HG02981 (cell line): Measurements from ENCODE around the gene ICE1.
A peak's percentile ranks its signal among the peaks of the same experiment; 100 is the strongest.
"Not testable (repeated sequence)": the region's sequence is repeated elsewhere in the genome, so short reads cannot be mapped to it uniquely, and the experiment has no call there.

Experiments used
- ATAC-seq: cut with Tn5 transposase; IDR thresholded peaks from one replicate; pipeline ENCODE4 v1.9.1; 2021; ENCODE audit warnings: mild to moderate bottlenecking, moderate library complexity; ENCODE audit not compliant: unreplicated experiment

The ICE1 gene

GRCh38 chr5:5403741-5404140 lies 18.7 kb upstream of the ICE1 start:
- no peak for ATAC-seq

DNA sequence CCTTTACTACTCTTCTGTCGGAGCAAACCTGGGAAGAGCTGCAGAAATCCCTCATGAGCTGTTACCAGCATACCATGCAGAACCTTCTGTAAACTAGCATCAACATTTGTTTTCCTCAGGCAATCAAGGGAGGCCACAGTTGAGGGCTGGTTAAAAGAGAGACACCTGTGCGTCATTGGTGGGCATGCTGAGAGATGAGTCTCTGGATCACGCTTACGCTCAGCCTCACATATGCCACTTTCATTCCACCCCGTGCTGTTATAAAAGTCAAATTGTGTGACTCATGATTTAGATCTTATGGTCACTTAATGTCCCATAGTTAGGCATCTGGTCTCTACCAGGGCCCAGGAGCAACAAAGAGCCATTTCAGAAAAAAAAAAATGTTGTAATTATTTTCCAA lies 18.1 kb upstream of the ICE1 start:
- ATAC-seq = no peak

- ATAC-seq = no peak
Measured at GRCh38 chr5:5405441-5405840, 17.0 kb upstream of the ICE1 start.

DNA sequence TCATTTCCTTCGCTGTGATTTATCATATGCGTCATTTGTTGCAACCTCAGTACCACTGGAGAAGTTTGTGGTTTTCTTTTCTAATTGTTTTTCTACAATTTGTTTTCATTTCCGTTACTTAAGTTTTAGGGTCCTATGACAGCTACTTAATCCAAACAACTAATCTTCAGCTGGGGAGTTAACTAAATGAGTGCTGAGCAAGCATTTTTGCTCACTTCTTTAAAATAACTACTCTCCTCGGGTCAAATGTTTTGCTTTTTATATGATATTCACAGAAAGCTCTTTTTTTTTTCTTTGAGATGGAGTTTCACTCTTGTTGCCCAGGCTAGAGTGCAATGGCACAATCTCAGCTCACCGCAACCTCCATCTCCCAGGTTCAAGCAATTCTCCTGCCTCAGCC lies 14.6 kb upstream of the ICE1 start:
- no peak for ATAC-seq

DNA sequence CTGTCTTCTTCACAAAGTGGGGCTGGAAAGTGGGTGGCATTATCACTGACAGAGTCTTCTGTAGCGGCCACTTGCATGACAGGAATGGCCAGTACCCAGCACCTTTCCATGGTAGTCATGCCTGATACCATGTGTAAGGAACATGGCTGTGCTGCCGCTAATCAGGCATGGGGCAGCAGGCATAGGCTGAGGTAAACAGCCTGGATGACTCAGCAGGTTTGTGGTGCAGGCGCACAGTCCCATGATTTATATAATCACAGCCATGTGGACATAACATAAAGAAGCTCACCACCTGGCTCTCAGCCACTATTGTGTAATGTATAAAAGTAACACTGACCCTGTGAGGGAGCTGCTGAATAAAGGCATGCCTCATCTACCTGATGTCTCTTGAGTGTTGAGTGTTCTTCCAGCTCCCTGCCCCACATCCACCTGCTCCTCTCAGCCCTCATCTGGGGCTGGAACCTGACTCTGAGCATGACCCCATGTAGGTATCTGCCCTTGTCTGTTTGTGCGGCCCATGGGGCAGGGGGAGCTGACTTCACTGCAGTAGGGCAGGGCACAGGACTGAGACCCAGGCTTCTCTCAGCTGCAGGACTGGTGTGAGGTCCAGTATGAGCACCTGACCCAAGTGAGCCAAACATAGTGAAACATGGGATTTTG lies 13.2 kb upstream of the ICE1 start:
- no peak for ATAC-seq

DNA sequence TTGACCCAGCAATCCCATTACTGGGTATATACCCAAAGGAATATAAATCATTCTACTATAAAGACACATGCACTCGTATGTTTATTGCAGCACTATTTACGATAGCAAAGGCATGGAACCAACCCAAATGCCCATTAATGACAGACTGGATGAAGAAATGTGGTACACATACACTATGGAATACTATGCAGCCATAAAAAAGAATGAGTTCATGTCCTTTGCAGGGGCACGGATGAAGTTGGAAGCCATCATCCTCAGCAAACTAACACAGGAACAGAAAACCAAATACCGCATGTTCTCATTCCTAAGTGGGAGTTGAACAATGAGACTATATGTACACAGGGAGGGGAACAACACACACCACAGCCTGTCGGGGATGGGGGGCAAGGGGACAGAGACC lies 8.6 kb upstream of the ICE1 start:
- not testable (repeated sequence) for ATAC-seq

DNA sequence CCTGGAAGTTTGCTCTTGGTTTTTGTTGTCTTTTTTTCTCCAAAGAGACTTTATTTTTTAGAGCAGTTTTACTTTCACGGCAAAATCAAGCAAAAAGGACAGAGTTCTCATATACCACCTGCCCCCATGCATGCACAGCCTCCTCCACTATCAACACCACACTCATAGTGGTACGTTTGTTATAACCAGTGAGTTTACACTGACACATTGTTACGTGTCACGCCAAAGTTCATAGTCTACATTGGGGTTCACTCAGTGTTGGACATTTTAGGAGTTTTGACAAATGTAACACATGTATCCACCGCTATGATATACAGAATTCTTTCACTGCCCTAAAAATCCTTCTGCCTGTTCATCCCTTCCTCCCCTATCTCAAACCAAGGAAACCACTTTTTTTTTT lies 7.5 kb upstream of the ICE1 start:
- no peak for ATAC-seq

GRCh38 chr5:5416733-5417132 lies 5.7 kb upstream of the ICE1 start:
- no peak for ATAC-seq

GRCh38 chr5:5418006-5418405 lies 4.5 kb upstream of the ICE1 start:
- no peak for ATAC-seq

- ATAC-seq = no peak
Measured at GRCh38 chr5:5418764-5419163, 3.7 kb upstream of the ICE1 start.

- no peak for ATAC-seq
Measured at GRCh38 chr5:5419291-5420210, 2.9 kb upstream of the ICE1 start.

DNA sequence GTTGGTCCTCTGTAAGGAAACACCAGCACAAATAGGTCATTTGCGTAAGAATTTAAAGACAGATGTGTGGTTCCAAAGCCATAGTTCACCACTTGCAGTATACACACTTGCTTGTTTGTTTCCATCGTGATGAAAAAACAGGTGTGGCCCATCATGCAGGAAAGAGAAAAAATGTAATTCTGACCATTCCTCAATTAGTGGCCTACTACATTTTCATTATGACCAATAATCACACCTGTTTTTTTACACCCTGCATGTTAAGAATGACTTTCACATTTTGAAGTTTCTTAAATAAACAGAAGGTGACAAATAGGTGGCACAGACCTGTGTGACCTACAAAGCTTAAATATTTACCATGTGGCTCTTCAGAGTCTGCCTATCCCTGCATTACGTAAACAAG lies 2.2 kb upstream of the ICE1 start:
- ATAC-seq = no peak

DNA sequence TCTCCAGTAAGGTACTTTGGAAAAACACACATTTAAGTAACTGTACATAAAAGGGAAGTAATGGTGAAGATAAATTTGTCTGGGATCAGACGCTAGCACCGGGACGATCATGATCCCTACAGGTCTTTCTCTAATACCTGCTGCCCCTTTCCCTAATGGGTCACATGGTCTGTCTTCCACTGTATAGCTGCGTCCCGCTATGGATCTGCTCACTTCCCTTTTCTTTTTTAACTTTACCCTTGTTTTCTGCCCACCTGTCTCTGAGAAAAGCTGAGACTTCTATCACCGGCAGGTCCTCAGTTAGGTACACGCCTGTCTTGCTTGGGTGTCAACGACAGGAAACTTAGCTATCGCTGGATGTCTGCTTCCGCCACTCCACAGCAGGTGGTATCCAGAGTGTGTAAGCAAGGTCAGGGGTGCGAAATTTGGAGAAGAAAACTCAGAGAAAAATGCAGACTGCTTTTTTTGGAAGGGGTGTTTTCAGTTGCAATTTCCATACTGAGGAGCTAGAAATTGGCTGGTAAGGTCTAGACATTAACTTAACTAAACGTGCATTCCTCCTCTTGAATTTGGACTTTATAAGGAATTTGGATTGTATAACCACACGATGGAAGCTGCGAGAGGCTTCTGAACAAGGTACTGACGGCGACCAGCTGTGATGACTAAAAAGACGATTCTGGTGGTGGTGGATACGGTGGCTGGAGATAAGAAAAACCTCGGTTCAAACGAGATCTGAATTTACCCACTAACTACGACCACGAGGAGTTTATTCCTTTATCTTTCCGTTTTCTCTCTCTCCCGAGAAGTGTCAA lies 1.1 kb upstream of the ICE1 start:
- ATAC-seq = peak; percentile 18

- peak; percentile 14 for ATAC-seq
Measured at GRCh38 chr5:5422819-5423515, 490 bp downstream of the ICE1 start.

DNA sequence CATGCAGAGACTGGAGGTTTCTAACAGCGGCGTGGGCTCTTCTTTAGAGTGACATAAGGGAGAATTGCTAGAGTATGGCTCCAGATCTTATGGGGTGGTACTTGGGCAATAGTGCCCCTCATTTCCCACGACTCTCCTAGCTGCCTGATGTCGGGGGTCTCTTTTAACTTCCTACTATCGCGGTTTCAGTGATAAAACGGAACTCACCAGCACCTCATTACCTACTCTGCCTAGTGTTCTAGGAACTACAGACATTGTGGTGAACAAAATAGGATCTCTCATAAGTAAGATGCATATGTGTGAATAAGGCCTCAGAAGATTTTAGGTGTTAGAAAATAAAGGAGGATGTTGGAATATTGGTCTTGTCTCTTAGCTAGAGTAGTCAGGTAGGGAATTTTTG lies 1.1 kb downstream of the ICE1 start:
- ATAC-seq = no peak

GRCh38 chr5:5424736-5425135 lies 2.3 kb downstream of the ICE1 start:
- no peak for ATAC-seq

GRCh38 chr5:5430136-5430535 lies 7.7 kb downstream of the ICE1 start:
- ATAC-seq = no peak

DNA sequence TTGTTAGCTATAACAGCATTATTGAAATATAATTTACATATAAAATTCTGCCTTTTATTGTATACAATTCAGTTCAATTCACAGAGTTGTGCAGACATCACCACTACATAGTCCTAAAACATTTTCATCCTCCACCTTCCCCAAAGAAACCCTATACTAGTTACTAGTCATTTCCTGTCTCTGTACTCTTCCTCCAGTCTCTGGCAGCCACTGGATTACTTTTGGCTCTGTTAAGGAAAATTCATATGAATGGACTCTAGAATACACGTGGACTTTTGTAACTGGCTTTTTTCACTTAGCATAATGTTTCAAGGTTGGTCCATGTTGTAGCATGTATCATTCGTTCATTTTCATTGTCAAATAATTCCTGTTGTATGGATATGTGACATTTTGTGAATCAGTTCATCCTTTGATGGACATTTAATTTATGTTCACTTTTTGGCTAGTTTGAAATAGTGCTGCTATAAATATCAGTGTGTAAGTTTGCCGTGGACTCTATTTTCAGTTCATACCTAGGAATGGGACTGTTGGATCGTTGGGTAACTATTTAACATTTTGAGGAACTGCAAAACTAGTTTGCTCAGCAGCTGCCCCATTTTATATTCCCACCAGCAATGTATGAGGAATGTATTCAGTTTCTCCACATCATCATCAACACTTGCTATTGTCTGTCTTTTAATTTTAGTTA lies 9.7 kb downstream of the ICE1 start:
- ATAC-seq = no peak

DNA sequence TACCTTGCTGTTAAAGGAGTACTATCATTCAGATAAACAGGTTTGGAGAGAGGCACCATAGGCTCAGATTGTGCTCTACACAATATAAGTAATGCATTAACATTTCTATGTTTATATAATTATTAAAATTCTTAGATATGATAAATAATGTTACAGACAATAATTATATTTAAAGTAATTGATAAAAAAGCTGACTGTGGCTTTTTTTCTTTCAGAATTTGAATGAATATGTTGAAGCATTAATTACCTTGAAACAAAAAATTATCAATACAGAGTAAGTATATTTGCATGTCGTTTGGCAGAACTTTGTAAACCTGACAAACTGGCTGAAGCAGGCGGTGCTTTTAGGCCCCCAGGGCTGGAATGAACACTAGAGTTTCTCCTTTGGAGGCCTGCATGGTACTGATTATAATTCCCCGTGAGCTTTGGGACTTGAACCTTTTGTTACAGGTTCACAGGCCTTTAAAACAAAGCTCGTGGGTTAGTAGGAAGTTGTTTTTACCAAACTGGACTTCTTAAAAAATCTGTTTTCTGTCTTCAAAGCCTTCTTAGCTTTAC lies 13.8 kb downstream of the ICE1 start:
- no peak for ATAC-seq
